Testis (tissue), 2 donors: Measurements from ENCODE around the gene PROSER2.

Experiments used
- CTCF ChIP-seq, 3 experiments: fragments of 450-650 bp in 2 of 3; fragments of 200-600 bp in 1 of 3; sonication (generic) in 1 of 3; IDR thresholded peaks; one replicate each; pipeline ENCODE4 v1.5.1; 2016 to 2019; ENCODE audit warnings: antibody characterized with exemption in 3 of 3, mild to moderate bottlenecking in 2 of 3, moderate library complexity in 1 of 3
- POLR2A ChIP-seq: fragments of 450-650 bp; IDR thresholded peaks from one replicate; pipeline ENCODE4 v1.6.1; 2017; ENCODE audit warnings: antibody characterized with exemption, mild to moderate bottlenecking, moderate library complexity

GRCh38 chr10:11781114-11781513, 42.0 kb upstream of the PROSER2 start:
- TF ChIP-seq POLR2A (no peak), CTCF (IDR thresholded peaks at IDR 0.05) (no peak)
